GM18498 (cell line): ENCODE data around the gene BARX1.
"Not testable (repeated sequence)": the region's sequence is repeated elsewhere in the genome, so short reads cannot be mapped to it uniquely, and the experiment has no call there.

Experiments used
- ATAC-seq: cut with Tn5 transposase; IDR thresholded peaks from one replicate; pipeline ENCODE4 v1.9.1; 2021; ENCODE audit warnings: mild to moderate bottlenecking, moderate library complexity; ENCODE audit not compliant: unreplicated experiment

BARX1 gene

DNA sequence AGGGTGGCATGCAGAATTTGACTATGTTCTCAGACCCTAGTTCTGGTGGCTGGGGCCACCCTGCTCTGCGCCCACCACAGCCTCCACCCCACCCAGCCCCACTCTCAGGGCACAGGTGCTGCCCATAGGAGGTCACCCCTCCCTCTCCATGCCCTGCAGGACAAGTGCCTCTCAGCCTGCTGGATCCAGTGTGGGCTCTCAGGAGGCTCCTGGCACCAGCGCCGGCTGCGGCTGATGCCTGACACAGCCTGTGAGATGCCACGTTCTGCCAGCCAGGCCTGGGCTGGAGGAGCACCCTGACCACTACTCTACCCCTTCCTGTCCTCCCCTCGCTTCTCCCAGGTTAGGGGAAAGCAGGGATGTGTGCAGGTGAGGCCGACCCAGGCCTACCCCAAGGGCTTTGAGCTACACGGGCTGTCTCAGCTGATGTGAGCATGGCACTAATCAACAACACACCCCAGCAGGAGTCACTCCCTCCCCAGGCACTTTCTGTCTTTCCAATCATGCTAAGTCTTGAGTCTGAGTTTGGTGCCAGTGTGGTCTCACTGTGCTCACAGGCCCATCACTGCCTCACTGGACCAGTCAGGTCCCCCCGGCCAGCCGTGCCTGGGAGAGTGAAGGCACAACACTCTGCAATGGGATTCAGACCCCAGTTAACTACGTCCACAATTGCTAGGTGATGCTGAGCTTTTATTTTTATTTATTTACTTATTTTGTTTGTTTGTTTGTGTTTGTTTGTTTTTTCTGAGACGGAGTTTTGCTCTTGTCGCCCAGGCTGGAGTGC is 12.1 kb upstream of the BARX1 start:
- ATAC-seq = no peak

- no peak for ATAC-seq
Measured at GRCh38 chr9:93965830-93966577, 10.8 kb upstream of the BARX1 start.

DNA sequence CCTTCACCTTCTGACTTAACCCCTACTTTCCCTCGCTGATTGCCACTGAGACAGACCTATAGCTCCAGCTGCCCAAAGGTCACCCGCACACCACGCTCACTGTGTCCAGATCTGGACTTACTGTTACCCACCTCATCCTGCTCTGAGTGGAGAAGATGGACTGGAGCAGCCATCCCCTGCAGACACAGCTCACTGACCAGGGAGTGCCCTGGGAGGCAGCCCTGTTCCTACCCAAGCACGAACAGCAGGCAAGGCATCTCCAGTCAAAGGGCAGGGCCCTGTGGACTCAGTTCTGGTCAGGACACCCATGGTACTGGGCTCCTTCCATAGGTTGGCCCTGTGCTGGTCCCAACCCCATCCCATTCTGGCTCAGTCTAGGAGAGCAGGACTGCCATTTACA is 9.5 kb upstream of the BARX1 start:
- ATAC-seq = no peak

GRCh38 chr9:93963969-93964368 is 8.8 kb upstream of the BARX1 start:
- ATAC-seq = no peak

- not testable (repeated sequence) for ATAC-seq
Measured at GRCh38 chr9:93963489-93963888, 8.3 kb upstream of the BARX1 start.

GRCh38 chr9:93962561-93963440 is 7.6 kb upstream of the BARX1 start:
- no peak for ATAC-seq

- no peak for ATAC-seq
Measured at GRCh38 chr9:93962017-93962416, 6.9 kb upstream of the BARX1 start.

DNA sequence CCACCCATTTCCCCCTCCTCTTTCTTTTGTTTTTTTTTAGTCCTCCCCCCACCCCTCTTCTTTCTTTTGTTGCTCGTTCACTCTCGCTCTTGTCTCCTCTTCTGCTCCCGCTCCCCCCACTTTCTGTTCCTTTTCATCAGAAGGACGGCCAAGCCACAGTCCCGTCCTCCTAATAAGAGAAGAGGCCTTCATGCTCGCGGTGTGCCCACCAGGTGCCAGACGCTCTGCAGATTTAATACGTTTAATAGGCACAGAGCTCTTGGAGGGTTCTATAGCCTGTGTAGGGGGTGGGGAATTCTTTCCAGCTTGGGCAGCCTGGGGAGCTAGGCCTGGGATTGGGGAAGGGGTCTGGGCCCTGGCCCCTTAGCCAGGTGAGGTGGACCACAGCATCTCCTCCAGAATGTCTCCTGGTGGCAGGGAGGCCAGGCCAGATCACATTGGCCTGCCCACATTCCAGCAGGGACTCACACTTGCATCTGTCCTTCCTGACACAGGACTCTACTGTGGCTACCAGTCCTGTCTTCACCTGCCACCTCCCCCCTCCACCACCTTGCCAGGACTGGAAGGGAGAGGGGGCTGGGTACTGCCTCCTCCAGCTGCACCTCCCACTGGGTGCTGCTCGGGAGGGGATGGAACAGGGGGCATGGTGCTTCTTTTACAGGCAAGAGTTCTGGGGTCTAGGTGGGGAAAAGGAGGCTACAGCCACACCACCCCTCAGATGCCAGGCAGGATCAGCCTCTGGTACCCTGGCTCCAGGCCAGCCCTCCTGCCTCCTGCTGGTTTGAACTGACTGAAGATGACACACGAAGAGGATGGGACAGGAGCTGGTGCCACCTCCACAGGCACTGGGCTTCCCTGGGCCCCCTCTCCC is 6.1 kb upstream of the BARX1 start:
- no peak for ATAC-seq

- no peak for ATAC-seq
Measured at GRCh38 chr9:93960221-93960970, 5.2 kb upstream of the BARX1 start.

- no peak for ATAC-seq
Measured at GRCh38 chr9:93959739-93960154, 4.6 kb upstream of the BARX1 start.

DNA sequence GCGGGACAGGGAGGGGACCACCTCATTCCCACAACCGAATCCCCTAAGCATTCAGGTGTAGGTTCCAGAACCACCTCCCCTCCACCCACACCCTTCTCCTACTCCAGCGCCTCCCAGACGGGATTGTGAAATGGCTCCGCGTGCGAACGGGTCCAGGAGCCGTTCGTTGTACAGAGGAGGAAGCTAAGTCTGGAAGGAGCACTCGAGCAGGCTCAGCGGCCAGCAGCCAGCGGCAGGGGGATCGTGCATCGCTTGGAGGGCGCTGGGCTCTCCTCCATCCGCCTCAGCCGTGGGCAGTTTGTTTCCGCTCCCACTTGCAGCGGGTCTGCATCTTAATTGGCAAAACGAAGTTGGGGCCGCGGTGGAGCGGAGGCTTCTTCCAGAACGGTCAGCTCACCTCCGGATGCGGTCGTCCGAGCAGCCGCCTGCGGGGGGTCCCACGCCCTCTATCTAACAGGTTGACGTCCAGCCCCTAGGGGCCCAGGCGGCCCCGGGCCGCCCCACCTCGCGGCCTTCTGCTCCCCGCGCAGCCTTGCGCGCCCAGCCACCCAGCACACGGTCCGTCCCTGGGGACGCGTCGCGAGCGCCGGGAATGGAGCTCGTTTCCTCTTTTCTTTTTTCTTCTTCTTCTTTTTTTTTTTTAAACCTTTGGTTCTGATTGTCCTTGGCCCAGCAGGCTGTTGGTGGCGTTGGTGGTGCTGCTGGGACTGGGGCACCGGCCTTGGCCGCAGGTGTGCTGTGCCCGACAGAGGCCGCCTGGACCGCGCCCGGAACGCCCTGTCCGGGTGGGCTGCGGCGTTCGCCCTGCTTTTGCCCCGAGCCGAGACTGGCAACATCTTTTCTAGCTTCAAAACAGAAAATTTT is 3.9 kb upstream of the BARX1 start:
- ATAC-seq = no peak

- ATAC-seq = no peak
Measured at GRCh38 chr9:93958121-93958818, 3.1 kb upstream of the BARX1 start.

- no peak for ATAC-seq
Measured at GRCh38 chr9:93955981-93956784, 1.0 kb upstream of the BARX1 start.

- no peak for ATAC-seq
Measured at GRCh38 chr9:93954434-93955061, 607 bp downstream of the BARX1 start.

DNA sequence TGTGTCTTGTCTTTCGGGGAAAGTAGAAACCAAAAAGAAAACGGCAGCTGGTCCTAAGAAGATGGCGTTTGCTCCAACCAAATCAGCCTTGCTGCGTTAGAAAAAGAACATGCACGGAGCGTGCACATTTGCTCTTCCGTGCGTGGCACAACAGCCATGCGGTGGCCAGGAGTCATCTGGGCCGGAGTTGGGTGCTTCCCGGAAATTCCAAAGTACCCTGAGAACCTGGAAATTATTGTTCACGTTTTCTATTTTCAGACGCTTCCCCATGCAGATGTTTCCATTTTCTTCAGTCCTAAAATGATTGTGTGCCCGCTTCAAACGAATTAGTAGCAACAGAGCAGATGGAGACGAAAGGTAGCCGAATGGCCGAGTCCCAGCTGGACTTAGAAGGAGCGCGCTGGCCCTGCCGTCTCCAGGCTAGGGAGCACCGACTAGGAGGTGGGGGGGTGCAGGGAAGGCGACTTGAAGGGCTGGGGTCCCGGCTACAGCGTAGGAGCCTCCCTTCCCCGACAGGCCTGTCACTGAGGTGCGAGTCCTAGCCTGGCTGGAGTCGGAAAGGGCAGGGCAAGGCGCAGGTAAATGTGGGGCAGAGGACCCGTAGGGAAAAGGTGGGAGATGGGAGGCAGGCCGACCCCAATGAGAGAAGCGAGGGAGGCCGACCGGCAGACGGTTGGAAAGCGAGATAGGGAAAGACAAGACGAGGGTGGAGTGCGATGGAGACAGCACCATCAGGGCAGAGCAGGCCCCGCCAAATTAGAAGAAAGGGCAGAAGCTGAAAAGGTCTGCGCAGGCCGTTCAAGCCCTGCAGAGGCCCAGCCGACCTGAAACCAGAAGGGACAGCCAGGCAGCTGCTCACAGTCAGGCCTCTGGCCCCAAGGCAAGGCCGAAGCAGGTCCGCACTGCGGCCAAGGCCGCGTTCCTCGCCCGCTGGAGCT is 1.4 kb downstream of the BARX1 start:
- ATAC-seq = no peak
